HG03354 (cell line): ENCODE measurements around the gene FBXO21.

ENCODE experiments used
- ATAC-seq: cut with Tn5 transposase; IDR thresholded peaks from one replicate; pipeline ENCODE4 v1.9.1; 2021; ENCODE audit warnings: mild to moderate bottlenecking; ENCODE audit not compliant: unreplicated experiment, poor library complexity, severe bottlenecking

FBXO21 gene

GRCh38 chr12:117092511-117092780, 97.8 kb downstream of the FBXO21 start:
- ATAC-seq = no peak
